OCI-LY7 (cell line): ENCODE data around the gene EVA1C. TPM values are rescaled to one million over a fixed set of nuclear protein-coding genes. Genes with fewer than 3 reads are reported as not detected.

Experiments used
- BruUV-seq: library from RNA; stranded (reverse); fragments of 400-500 nt; replicated peaks from 2 replicates; lab custom pipeline; 2021; lab: Mats Ljungman, UMichigan
- CTCF ChIA-PET: fragments of 300-600 bp; sonication (Branson Sonifier 250); formaldehyde crosslinking; loops from one replicate; lab custom pipeline; 2022; ENCODE audit warnings: antibody characterized with exemption; ENCODE audit not compliant: unreplicated experiment; lab: Charles Lee
- POLR2A ChIA-PET: fragments of 300-600 bp; sonication (Branson Sonifier 250); formaldehyde crosslinking; loops from one replicate; lab custom pipeline; 2022; ENCODE audit warnings: antibody characterized with exemption; lab: Charles Lee
- DNase-seq: peaks from one replicate; pipeline ENCODE4 v3.0.0-alpha.2; 2015; ENCODE audit warnings: low spot score
- H2AFZ ChIP-seq: fragments of 200-600 bp; sonication (generic), shearing (Covaris generic); 2 replicates; pipeline ENCODE4 v1.6.1; 2014; ENCODE audit warnings: mild to moderate bottlenecking, antibody characterized with exemption, low read length, moderate library complexity
- H3K27ac ChIP-seq: fragments of 200-600 bp; sonication (generic); 2 replicates; pipeline ENCODE4 v1.5.1; 2014; ENCODE audit warnings: mixed run types, low read depth, mild to moderate bottlenecking, moderate library complexity, low read length, inconsistent platforms; ENCODE audit not compliant: poor library complexity, severe bottlenecking
- H3K36me3 ChIP-seq: fragments of 200-600 bp; sonication (generic); 2 replicates; pipeline ENCODE4 v1.6.1; 2014; ENCODE audit warnings: mild to moderate bottlenecking, antibody characterized with exemption, low read length, moderate library complexity, mixed read lengths; ENCODE audit not compliant: insufficient read depth
- H3K4me1 ChIP-seq: fragments of 200-600 bp; sonication (generic); 2 replicates; pipeline ENCODE4 v1.5.1; 2014; ENCODE audit warnings: mild to moderate bottlenecking, low read length; ENCODE audit not compliant: insufficient read depth, poor library complexity, severe bottlenecking
- H3K4me2 ChIP-seq: fragments of 200-600 bp; sonication (generic); 2 replicates; pipeline ENCODE4 v1.6.1; 2014; ENCODE audit warnings: mild to moderate bottlenecking, low read length
- H3K4me3 ChIP-seq: fragments of 200-600 bp; sonication (generic); 2 replicates; pipeline ENCODE4 v1.5.1; 2014; ENCODE audit warnings: mild to moderate bottlenecking, low read depth, low read length; ENCODE audit not compliant: poor library complexity, severe bottlenecking
- H3K79me2 ChIP-seq: fragments of 200-600 bp; sonication (generic); 2 replicates; pipeline ENCODE4 v1.6.1; 2016; ENCODE audit warnings: low read depth, mild to moderate bottlenecking, low read length, moderate library complexity, mixed read lengths; ENCODE audit not compliant: insufficient read depth
- H3K9me2 ChIP-seq: fragments of 200-600 bp; sonication (generic); 2 replicates; pipeline ENCODE4 v1.6.1; 2016; ENCODE audit warnings: mild to moderate bottlenecking, low read length, mixed read lengths; ENCODE audit not compliant: insufficient read depth
- H3K9me3 ChIP-seq: fragments of 200-600 bp; sonication (generic); 2 replicates; pipeline ENCODE4 v1.6.1; 2014; ENCODE audit warnings: mild to moderate bottlenecking, mixed run types, low read length, mixed read lengths
- H4K20me1 ChIP-seq: fragments of 200-600 bp; sonication (generic); 2 replicates; pipeline ENCODE4 v1.6.1; 2014; ENCODE audit warnings: mild to moderate bottlenecking, antibody characterized with exemption, low read length, moderate library complexity, mixed read lengths; ENCODE audit not compliant: insufficient read depth
- CTCF ChIP-seq: fragments of 200-600 bp; sonication (generic); conservative IDR thresholded peaks from 2 replicates; pipeline ENCODE4 v1.5.1; 2014; ENCODE audit warnings: mild to moderate bottlenecking, antibody characterized with exemption, low read length, moderate library complexity, mixed read lengths
- EZH2phosphoT487 ChIP-seq: fragments of 200-600 bp; sonication (generic); IDR thresholded peaks from 2 replicates; pipeline ENCODE4 v1.6.1; 2018; ENCODE audit warnings: low read depth, borderline replicate concordance, mild to moderate bottlenecking, mixed run types, antibody characterized with exemption, low read length, moderate library complexity, mixed read lengths
- intact Hi-C: fragments of 100-400 bp; cut with micrococcal nuclease; formaldehyde crosslinking; loops from one replicate; pipeline ENCODE4 v1.10.0; 2022; ENCODE audit not compliant: unreplicated experiment
- total RNA-seq, 2 experiments: library from RNA; depleted of rRNA in 1 of 2; stranded (reverse); fragments of >200 nt in 1 of 2; shearing (Covaris generic) in 1 of 2; gene quantifications; 2 replicates each; pipeline ENCODE4 v1.2.3, GENCODE V29; 2014 to 2022

The EVA1C gene
- total RNA-seq, 2 experiments from 2014 or later = not detected

GRCh38 chr21:32519945-32520874 is 107.7 kb downstream of the EVA1C start:
- Histone ChIP-seq H3K36me3 (no peaks in the 10 kb centered on the region), H3K79me2 (no peaks in the 10 kb centered on the region), H3K9me3 (no peaks in the 10 kb centered on the region), H3K27ac (no peak overlapping the region), H3K4me3 (no peak overlapping the region), H3K4me1 (no peaks in the 10 kb centered on the region), H3K4me2 (no peak overlapping the region), H4K20me1 (no peaks in the 10 kb centered on the region), H2AFZ (no peak overlapping the region), H3K9me2 (no peaks in the 10 kb centered on the region)
- ChIA-PET CTCF (no interaction called here), POLR2A (interaction anchor here (1.4 kb wide), 1 partner anchor 10 kb away, joined by 3 read pairs; no protein-coding TSS in a partner anchor)
- TF ChIP-seq CTCF (no peak), EZH2phosphoT487 (no peak)
- no peak for DNase-seq
- no TSS peak for BruUV-seq
- intact Hi-C loops = no loop called here

GRCh38 chr21:32520875-32521735 is 108.6 kb downstream of the EVA1C start:
- H3K27ac ChIP-seq = no peak overlapping the region
- no TSS peak for BruUV-seq
- no peaks in the 10 kb centered on the region for H3K9me2 ChIP-seq
- no peaks in the 10 kb centered on the region for H3K36me3 ChIP-seq
- POLR2A ChIA-PET = interaction anchor here (1.4 kb wide), 1 partner anchor 9 kb away, joined by 3 read pairs; no protein-coding TSS in a partner anchor
- no peaks in the 10 kb centered on the region for H3K4me1 ChIP-seq
- TF ChIP-seq CTCF (no peak), EZH2phosphoT487 (no peak)
- no peaks in the 10 kb centered on the region for H3K9me3 ChIP-seq
- no peaks in the 10 kb centered on the region for H3K79me2 ChIP-seq
- no peaks in the 10 kb centered on the region for H4K20me1 ChIP-seq
- H3K4me2 ChIP-seq = no peak overlapping the region
- DNase-seq = no peak
- no peak overlapping the region for H2AFZ ChIP-seq
- no peak overlapping the region for H3K4me3 ChIP-seq
- intact Hi-C loops = no loop called here
- CTCF ChIA-PET = no interaction called here
